ENCODE results near the gene KLF3.
"Not testable (repeated sequence)": the region's sequence is repeated elsewhere in the genome, so short reads cannot be mapped to it uniquely, and the experiment has no call there.

KLF3 gene

GRCh38 chr4:38624311-38624710 lies 39.7 kb upstream of the KLF3 start:
- no peaks in the 10 kb centered on the region for H3K9me3 ChIP-seq (ENCODE audit: low read length)
- no peak overlapping the region for H3K27ac ChIP-seq (ENCODE audit: low read depth, low read length)
- H3K4me1 ChIP-seq (ENCODE audit: insufficient read depth, low read length) = no peaks in the 10 kb centered on the region
- no peaks in the 10 kb centered on the region for H3K27me3 ChIP-seq (ENCODE audit: control insufficient read depth in 1 of 2, insufficient read depth in 2 of 2, low read length in 2 of 2)
- H3K36me3 ChIP-seq (ENCODE audit: insufficient read depth, low read length) = no peaks in the 10 kb centered on the region
- no peak overlapping the region for H3K4me3 ChIP-seq (ENCODE audit: low read depth in 1 of 2, low read length in 2 of 2)
- no peak overlapping the region for H3K9ac ChIP-seq (ENCODE audit: low read length)

- Histone ChIP-seq H3K27me3 (ENCODE audit: control insufficient read depth in 1 of 2, insufficient read depth in 2 of 2, low read length in 2 of 2) (no peaks in the 10 kb centered on the region), H3K9me3 (ENCODE audit: low read length) (no peaks in the 10 kb centered on the region), H3K4me1 (ENCODE audit: insufficient read depth, low read length) (no peaks in the 10 kb centered on the region), H3K27ac (ENCODE audit: low read depth, low read length) (peak overlapping the region; percentile 14), H3K9ac (ENCODE audit: low read length) (no peak overlapping the region), H3K4me3 (ENCODE audit: low read depth in 1 of 2, low read length in 2 of 2) (peak overlapping the region in 1 of 2 donors; percentile 12), H3K36me3 (ENCODE audit: insufficient read depth, low read length) (no peaks in the 10 kb centered on the region)
These were observed 38.5 kb upstream of the KLF3 start for GRCh38 chr4:38625508-38625907.

- H3K9ac ChIP-seq (ENCODE audit: low read length); H3K27ac ChIP-seq (ENCODE audit: low read depth, low read length); H3K4me3 ChIP-seq (ENCODE audit: low read depth in 1 of 2, low read length in 2 of 2); H3K9me3 ChIP-seq (ENCODE audit: low read length); H3K27me3 ChIP-seq (ENCODE audit: control insufficient read depth in 1 of 2, insufficient read depth in 2 of 2, low read length in 2 of 2); H3K4me1 ChIP-seq (ENCODE audit: insufficient read depth, low read length); H3K36me3 ChIP-seq (ENCODE audit: insufficient read depth, low read length): not testable (repeated sequence)
These were observed 37.0 kb upstream of the KLF3 start for GRCh38 chr4:38626901-38627444.

- no peak overlapping the region for H3K27ac ChIP-seq (ENCODE audit: low read depth, low read length)
- no peaks in the 10 kb centered on the region for H3K4me1 ChIP-seq (ENCODE audit: insufficient read depth, low read length)
- H3K9me3 ChIP-seq (ENCODE audit: low read length) = no peaks in the 10 kb centered on the region
- no peaks in the 10 kb centered on the region for H3K27me3 ChIP-seq (ENCODE audit: control insufficient read depth in 1 of 2, insufficient read depth in 2 of 2, low read length in 2 of 2)
- H3K36me3 ChIP-seq (ENCODE audit: insufficient read depth, low read length) = no peaks in the 10 kb centered on the region
- no peak overlapping the region for H3K9ac ChIP-seq (ENCODE audit: low read length)
- H3K4me3 ChIP-seq (ENCODE audit: low read depth in 1 of 2, low read length in 2 of 2) = no peak overlapping the region
These were observed 33.5 kb upstream of the KLF3 start for GRCh38 chr4:38630519-38630918.

DNA sequence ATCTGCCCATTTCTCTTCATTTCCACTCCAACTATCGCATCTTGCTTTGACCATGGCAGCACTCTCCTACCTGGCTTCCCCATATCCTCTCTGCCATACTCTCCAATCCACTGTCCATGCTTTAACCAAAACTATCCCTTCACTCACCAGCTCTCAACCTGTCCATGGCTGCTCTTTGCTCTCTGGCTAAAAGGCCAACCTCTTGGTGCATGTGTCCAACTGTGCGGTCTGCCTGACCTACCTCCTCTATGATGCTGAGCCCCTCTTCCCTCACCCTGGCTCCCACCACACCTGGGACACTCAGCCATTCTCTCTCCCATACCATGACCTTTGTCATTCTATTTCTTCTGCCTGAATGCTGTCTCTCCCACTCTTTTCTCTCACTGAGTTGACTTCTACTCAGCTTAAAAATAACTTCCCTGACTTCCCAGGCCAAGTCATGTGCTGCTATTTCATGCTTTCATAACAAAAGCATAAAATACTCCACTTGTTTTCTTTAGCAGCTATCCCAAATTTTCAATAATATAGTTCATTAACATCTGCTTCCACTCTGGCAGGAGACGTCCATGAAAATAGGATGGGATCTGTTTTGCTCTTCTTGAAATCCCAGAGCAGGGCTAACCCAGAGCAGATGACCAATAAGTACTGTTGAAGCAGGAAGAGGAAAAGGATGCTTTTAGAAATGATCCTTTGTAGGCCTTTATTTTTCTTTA lies 29.8 kb upstream of the KLF3 start:
- Histone ChIP-seq H3K4me1 (ENCODE audit: insufficient read depth, low read length) (no peaks in the 10 kb centered on the region), H3K27ac (ENCODE audit: low read depth, low read length) (no peak overlapping the region), H3K9ac (ENCODE audit: low read length) (no peak overlapping the region), H3K27me3 (ENCODE audit: control insufficient read depth in 1 of 2, insufficient read depth in 2 of 2, low read length in 2 of 2) (no peaks in the 10 kb centered on the region), H3K9me3 (ENCODE audit: low read length) (no peaks in the 10 kb centered on the region), H3K36me3 (ENCODE audit: insufficient read depth, low read length) (no peaks in the 10 kb centered on the region), H3K4me3 (ENCODE audit: low read depth in 1 of 2, low read length in 2 of 2) (no peak overlapping the region)

DNA sequence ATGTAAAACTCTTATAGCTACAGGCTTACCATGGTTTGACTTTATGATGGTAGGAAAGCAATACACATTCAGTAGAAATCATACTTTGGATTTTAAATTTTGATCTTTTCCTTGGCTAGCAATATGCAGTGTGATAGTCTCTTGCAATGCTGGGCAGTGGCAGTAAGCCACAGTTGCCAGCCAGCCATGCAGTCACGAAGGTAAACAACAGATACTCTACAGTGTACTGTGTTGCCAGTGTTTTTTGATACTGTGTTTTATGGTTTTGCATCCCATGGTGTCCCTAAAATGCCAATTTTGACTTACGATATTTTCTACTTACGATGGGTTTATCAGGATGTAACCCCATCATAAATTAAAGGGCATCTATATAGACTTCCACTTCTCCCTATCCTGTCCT lies 24.8 kb upstream of the KLF3 start:
- no peak overlapping the region for H3K27ac ChIP-seq (ENCODE audit: low read depth, low read length)
- H3K9ac ChIP-seq (ENCODE audit: low read length) = no peak overlapping the region
- H3K9me3 ChIP-seq (ENCODE audit: low read length) = no peaks in the 10 kb centered on the region
- H3K4me1 ChIP-seq (ENCODE audit: insufficient read depth, low read length) = no peaks in the 10 kb centered on the region
- no peak overlapping the region for H3K4me3 ChIP-seq (ENCODE audit: low read depth in 1 of 2, low read length in 2 of 2)
- no peaks in the 10 kb centered on the region for H3K27me3 ChIP-seq (ENCODE audit: control insufficient read depth in 1 of 2, insufficient read depth in 2 of 2, low read length in 2 of 2)
- H3K36me3 ChIP-seq (ENCODE audit: insufficient read depth, low read length) = no peaks in the 10 kb centered on the region

DNA sequence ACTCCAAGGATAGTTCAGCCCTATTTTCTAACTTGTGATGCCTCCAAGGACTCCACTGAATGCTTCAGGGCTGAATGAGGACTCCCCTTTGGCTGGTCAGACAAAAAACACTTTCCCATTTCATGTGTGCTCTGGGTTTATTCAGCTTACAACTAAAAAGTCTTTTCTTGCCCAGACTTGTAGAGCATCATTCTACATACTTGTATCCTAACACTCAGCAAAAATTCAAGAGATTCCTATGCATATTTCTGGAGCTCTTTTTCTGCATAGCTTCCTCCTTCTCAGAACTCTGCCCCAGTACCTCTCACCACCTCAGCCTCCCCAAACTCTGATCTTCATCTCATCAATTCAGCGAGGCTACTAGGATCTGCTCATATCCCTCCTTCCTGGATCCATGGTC lies 22.2 kb upstream of the KLF3 start:
- Histone ChIP-seq H3K4me1 (ENCODE audit: insufficient read depth, low read length) (no peaks in the 10 kb centered on the region), H3K27ac (ENCODE audit: low read depth, low read length) (no peak overlapping the region), H3K36me3 (ENCODE audit: insufficient read depth, low read length) (no peaks in the 10 kb centered on the region), H3K4me3 (ENCODE audit: low read depth in 1 of 2, low read length in 2 of 2) (no peak overlapping the region), H3K9me3 (ENCODE audit: low read length) (no peaks in the 10 kb centered on the region), H3K9ac (ENCODE audit: low read length) (no peak overlapping the region), H3K27me3 (ENCODE audit: control insufficient read depth in 1 of 2, insufficient read depth in 2 of 2, low read length in 2 of 2) (no peaks in the 10 kb centered on the region)

DNA sequence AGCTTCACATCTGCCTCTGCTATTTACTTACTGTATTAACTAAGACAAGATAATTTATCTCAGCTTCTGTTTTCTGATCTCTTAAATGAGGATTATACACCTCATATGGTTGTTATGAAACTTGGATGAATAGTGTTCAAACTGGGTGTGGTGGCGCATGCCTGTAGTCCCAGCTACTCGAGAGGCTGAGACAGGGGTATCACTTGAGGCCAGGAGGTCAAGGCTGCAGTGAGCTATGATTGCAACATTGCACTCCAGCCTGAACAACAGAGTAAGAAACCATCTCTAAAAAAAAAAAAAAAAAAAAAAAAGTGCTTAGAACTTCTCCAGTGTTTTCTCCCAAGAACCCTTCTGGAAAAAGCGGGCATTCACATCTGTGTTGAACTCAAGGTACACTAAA lies 19.8 kb upstream of the KLF3 start:
- no peak overlapping the region for H3K4me3 ChIP-seq (ENCODE audit: low read depth in 1 of 2, low read length in 2 of 2)
- H3K9me3 ChIP-seq (ENCODE audit: low read length) = no peaks in the 10 kb centered on the region
- no peak overlapping the region for H3K9ac ChIP-seq (ENCODE audit: low read length)
- no peaks in the 10 kb centered on the region for H3K4me1 ChIP-seq (ENCODE audit: insufficient read depth, low read length)
- no peaks in the 10 kb centered on the region for H3K27me3 ChIP-seq (ENCODE audit: control insufficient read depth in 1 of 2, insufficient read depth in 2 of 2, low read length in 2 of 2)
- no peak overlapping the region for H3K27ac ChIP-seq (ENCODE audit: low read depth, low read length)
- no peaks in the 10 kb centered on the region for H3K36me3 ChIP-seq (ENCODE audit: insufficient read depth, low read length)

- Histone ChIP-seq H3K4me3 (ENCODE audit: low read depth in 1 of 2, low read length in 2 of 2) (no peak overlapping the region), H3K9ac (ENCODE audit: low read length) (no peak overlapping the region), H3K36me3 (ENCODE audit: insufficient read depth, low read length) (no peaks in the 10 kb centered on the region), H3K27me3 (ENCODE audit: control insufficient read depth in 1 of 2, insufficient read depth in 2 of 2, low read length in 2 of 2) (no peaks in the 10 kb centered on the region), H3K27ac (ENCODE audit: low read depth, low read length) (no peak overlapping the region), H3K4me1 (ENCODE audit: insufficient read depth, low read length) (no peaks in the 10 kb centered on the region), H3K9me3 (ENCODE audit: low read length) (no peaks in the 10 kb centered on the region)
These were observed 16.7 kb upstream of the KLF3 start for GRCh38 chr4:38647101-38647819.

GRCh38 chr4:38650133-38650532 lies 13.9 kb upstream of the KLF3 start:
- no peaks in the 10 kb centered on the region for H3K9me3 ChIP-seq (ENCODE audit: low read length)
- H3K27me3 ChIP-seq (ENCODE audit: control insufficient read depth in 1 of 2, insufficient read depth in 2 of 2, low read length in 2 of 2) = no peaks in the 10 kb centered on the region
- H3K4me3 ChIP-seq (ENCODE audit: low read depth in 1 of 2, low read length in 2 of 2) = no peak overlapping the region
- no peaks in the 10 kb centered on the region for H3K4me1 ChIP-seq (ENCODE audit: insufficient read depth, low read length)
- no peak overlapping the region for H3K27ac ChIP-seq (ENCODE audit: low read depth, low read length)
- H3K36me3 ChIP-seq (ENCODE audit: insufficient read depth, low read length) = no peaks in the 10 kb centered on the region
- no peak overlapping the region for H3K9ac ChIP-seq (ENCODE audit: low read length)

GRCh38 chr4:38654273-38654672 lies 9.7 kb upstream of the KLF3 start:
- Histone ChIP-seq H3K27ac (ENCODE audit: low read depth, low read length) (no peak overlapping the region), H3K27me3 (ENCODE audit: control insufficient read depth in 1 of 2, insufficient read depth in 2 of 2, low read length in 2 of 2) (no peaks in the 10 kb centered on the region), H3K4me1 (ENCODE audit: insufficient read depth, low read length) (no peaks in the 10 kb centered on the region), H3K4me3 (ENCODE audit: low read depth in 1 of 2, low read length in 2 of 2) (no peak overlapping the region), H3K9ac (ENCODE audit: low read length) (no peak overlapping the region), H3K36me3 (ENCODE audit: insufficient read depth, low read length) (no peaks in the 10 kb centered on the region), H3K9me3 (ENCODE audit: low read length) (no peaks in the 10 kb centered on the region)

DNA sequence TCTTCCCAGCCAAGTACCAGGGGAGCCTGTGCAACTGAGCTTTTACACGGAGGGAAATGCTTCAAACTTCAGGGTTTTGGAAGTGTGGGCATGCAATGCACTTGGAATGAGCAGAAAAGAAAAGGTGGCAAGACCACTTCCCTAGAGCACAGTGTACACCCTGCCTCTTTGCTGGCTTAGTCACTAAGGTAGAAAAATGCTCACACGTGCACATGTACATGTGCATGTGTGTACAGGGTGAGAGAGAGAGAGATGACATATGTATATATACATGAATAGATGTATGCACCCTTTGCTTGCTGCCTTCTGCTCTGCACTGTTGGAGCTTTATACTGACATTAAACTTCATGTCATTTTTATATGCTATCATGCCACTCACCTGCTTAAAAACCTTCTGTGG lies 7.9 kb upstream of the KLF3 start:
- Histone ChIP-seq H3K4me1 (ENCODE audit: insufficient read depth, low read length) (no peaks in the 10 kb centered on the region), H3K27me3 (ENCODE audit: control insufficient read depth in 1 of 2, insufficient read depth in 2 of 2, low read length in 2 of 2) (no peaks in the 10 kb centered on the region), H3K36me3 (ENCODE audit: insufficient read depth, low read length) (no peaks in the 10 kb centered on the region), H3K9ac (ENCODE audit: low read length) (no peak overlapping the region), H3K9me3 (ENCODE audit: low read length) (no peaks in the 10 kb centered on the region), H3K27ac (ENCODE audit: low read depth, low read length) (no peak overlapping the region), H3K4me3 (ENCODE audit: low read depth in 1 of 2, low read length in 2 of 2) (no peak overlapping the region)

All from muscle layer of colon (tissue), 2 donors.